Fibroblast of lung (primary cell): ENCODE measurements around the gene ASAH2B.
"Not testable (repeated sequence)": the region's sequence is repeated elsewhere in the genome, so short reads cannot be mapped to it uniquely, and the experiment has no call there.

Experiments
- EZH2 ChIP-seq: IDR thresholded peaks from 2 replicates; pipeline ENCODE4 v1.5.1; 2012; ENCODE audit warnings: low read length, control low read depth, mild to moderate bottlenecking; ENCODE audit errors: missing control alignments
- TF ChIP-seq, protein P1 (sequence below), 2 donors: IDR thresholded peaks in 1 of 2; conservative IDR thresholded peaks in 1 of 2; 1 replicate in 1 of 2; 2 replicates in 1 of 2; pipeline ENCODE4 v1.5.1; 2011 to 2012; ENCODE audit warnings: low read length in 2 of 2, control low read depth in 1 of 2, inconsistent platforms in 1 of 2, low read depth in 1 of 2, mild to moderate bottlenecking in 1 of 2

DNA sequence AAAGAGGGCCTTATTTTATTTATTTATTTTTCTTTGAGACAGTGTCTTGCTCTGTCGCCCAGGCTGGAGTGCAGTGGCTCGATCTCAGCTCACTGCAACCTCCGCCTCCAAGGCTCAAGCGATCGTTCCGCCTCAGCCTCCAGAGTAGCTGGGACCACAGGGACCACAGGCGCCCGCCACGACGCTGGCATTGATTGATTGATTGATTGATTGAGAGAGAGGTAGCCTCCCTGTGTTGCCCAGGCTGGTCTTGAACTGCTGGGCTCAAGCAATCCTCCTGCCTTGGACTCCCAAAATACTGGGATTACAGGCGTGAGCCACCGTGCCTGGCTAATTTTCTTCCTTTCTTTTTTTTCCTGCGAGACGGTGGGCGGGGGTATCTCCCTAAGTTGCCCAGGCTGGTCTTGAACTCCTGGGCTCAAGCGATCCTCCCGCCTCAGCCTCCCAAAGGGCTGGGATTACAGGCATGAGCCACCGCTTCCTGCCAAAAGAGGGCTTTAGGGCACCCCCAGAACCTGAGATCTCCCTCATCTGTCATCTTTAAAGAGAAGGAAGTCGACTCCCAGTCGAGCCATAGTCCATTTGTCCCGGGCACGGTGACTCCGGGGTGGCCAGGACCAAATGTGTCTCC is 634 bp upstream of the ASAH2B start:
- not testable (repeated sequence) for TF ChIP-seq EZH2
- TF ChIP-seq, protein P1, sequence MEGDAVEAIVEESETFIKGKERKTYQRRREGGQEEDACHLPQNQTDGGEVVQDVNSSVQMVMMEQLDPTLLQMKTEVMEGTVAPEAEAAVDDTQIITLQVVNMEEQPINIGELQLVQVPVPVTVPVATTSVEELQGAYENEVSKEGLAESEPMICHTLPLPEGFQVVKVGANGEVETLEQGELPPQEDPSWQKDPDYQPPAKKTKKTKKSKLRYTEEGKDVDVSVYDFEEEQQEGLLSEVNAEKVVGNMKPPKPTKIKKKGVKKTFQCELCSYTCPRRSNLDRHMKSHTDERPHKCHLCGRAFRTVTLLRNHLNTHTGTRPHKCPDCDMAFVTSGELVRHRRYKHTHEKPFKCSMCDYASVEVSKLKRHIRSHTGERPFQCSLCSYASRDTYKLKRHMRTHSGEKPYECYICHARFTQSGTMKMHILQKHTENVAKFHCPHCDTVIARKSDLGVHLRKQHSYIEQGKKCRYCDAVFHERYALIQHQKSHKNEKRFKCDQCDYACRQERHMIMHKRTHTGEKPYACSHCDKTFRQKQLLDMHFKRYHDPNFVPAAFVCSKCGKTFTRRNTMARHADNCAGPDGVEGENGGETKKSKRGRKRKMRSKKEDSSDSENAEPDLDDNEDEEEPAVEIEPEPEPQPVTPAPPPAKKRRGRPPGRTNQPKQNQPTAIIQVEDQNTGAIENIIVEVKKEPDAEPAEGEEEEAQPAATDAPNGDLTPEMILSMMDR (conservative IDR thresholded peaks at IDR 0.05 in 1 of 2, IDR thresholded peaks at IDR 0.05 in 1 of 2; ENCODE audit: low read depth in 1 of 2, low read length in 2 of 2) = not testable (repeated sequence)
